ENCODE measurements around the gene ACTN1. TPM values are rescaled to one million over a fixed set of nuclear protein-coding genes. Genes with fewer than 3 reads are reported as not detected.

The ACTN1 gene
- total RNA-seq, 1 experiment from 2014 or later = 212 TPM

- in situ Hi-C loops (cut with HindIII; ENCODE audit: low pct_unique_long_range_greater_than_20kb, low sequenced_read_pairs) (no loop called here), intact Hi-C loops (cut with micrococcal nuclease; ENCODE audit: unreplicated experiment) (no loop called here)
- ChIA-PET POLR2A (interaction anchor here (0.5 kb wide), 1 partner anchor 97 kb away, joined by 8 read pairs; no protein-coding TSS in a partner anchor), CTCF (no interaction called here)
- no peak for DNase-seq (ENCODE audit: low read depth, low spot score)
- H3K27me3 ChIP-seq (ENCODE audit: control insufficient read depth, insufficient read depth, low read length) = no peaks in the 10 kb centered on the region
- H3K4me3 ChIP-seq (ENCODE audit: low read depth in 2 of 2, low read length in 2 of 2) = no peak overlapping the region
- no peak overlapping the region for H3K27ac ChIP-seq (ENCODE audit: low read length)
- peaks cover 10% of the 10 kb centered on the region for H3K36me3 ChIP-seq (ENCODE audit: control insufficient read depth, insufficient read depth, low read length)
- no TSS peak for BruUV-seq (replicated peaks)
- no peak for ATAC-seq
- TF ChIP-seq SIN3A (IDR thresholded peaks at IDR 0.05; ENCODE audit: borderline replicate concordance, insufficient read depth, low read depth, low read length) (no peak), POLR2AphosphoS5 (IDR thresholded peaks at IDR 0.05; ENCODE audit: low read depth, low read length) (no peak), TCF7L2 (IDR thresholded peaks at IDR 0.05; ENCODE audit: low read depth, low read length) (no peak), CTCF (IDR thresholded peaks at IDR 0.05) (no peak), REST (IDR thresholded peaks at IDR 0.05; ENCODE audit: insufficient read depth in 1 of 2, low read depth in 2 of 2, low read length in 1 of 2) (no peak)
- H3K9me3 ChIP-seq (ENCODE audit: control insufficient read depth, insufficient read depth, low read depth, low read length) = no peaks in the 10 kb centered on the region
- no peaks in the 10 kb centered on the region for H3K4me1 ChIP-seq (ENCODE audit: control insufficient read depth, insufficient read depth, low read length)
These were observed 90.2 kb downstream of the ACTN1 start for GRCh38 chr14:68888883-68889282.

GRCh38 chr14:68888025-68888850 is 90.9 kb downstream of the ACTN1 start:
- peaks cover 10% of the 10 kb centered on the region for H3K36me3 ChIP-seq (ENCODE audit: control insufficient read depth, insufficient read depth, low read length)
- no peak for DNase-seq (ENCODE audit: low read depth, low spot score)
- POLR2A ChIA-PET = interaction anchor here (0.5 kb wide), 1 partner anchor 98 kb away, joined by 8 read pairs; no protein-coding TSS in a partner anchor

More at GRCh38 chr14:68888025-68888850, 90.9 kb downstream of the ACTN1 start:
- TF ChIP-seq TCF7L2 (IDR thresholded peaks at IDR 0.05; ENCODE audit: low read depth, low read length) (no peak), REST (IDR thresholded peaks at IDR 0.05; ENCODE audit: insufficient read depth in 1 of 2, low read depth in 2 of 2, low read length in 1 of 2) (no peak), CTCF (IDR thresholded peaks at IDR 0.05) (no peak), POLR2AphosphoS5 (IDR thresholded peaks at IDR 0.05; ENCODE audit: low read depth, low read length) (no peak), SIN3A (IDR thresholded peaks at IDR 0.05; ENCODE audit: borderline replicate concordance, insufficient read depth, low read depth, low read length) (no peak)
- Histone ChIP-seq H3K4me3 (ENCODE audit: low read depth in 2 of 2, low read length in 2 of 2) (no peak overlapping the region), H3K9me3 (ENCODE audit: control insufficient read depth, insufficient read depth, low read depth, low read length) (no peaks in the 10 kb centered on the region), H3K27me3 (ENCODE audit: control insufficient read depth, insufficient read depth, low read length) (no peaks in the 10 kb centered on the region), H3K4me1 (ENCODE audit: control insufficient read depth, insufficient read depth, low read length) (no peaks in the 10 kb centered on the region), H3K27ac (ENCODE audit: low read length) (no peak overlapping the region)
- CTCF ChIA-PET = no interaction called here
- intact Hi-C loops (cut with micrococcal nuclease; ENCODE audit: unreplicated experiment) (no loop called here), in situ Hi-C loops (cut with HindIII; ENCODE audit: low pct_unique_long_range_greater_than_20kb, low sequenced_read_pairs) (no loop called here)
- no peak for ATAC-seq
- BruUV-seq (replicated peaks) = no TSS peak
